Progenitor cell of endocrine pancreas (in vitro differentiated cells): ENCODE measurements around the gene WFDC5. TPM values are rescaled to one million over a fixed set of nuclear protein-coding genes. Genes with fewer than 3 reads are reported as not detected.

Experiments
- DNase-seq: peaks from one replicate; pipeline ENCODE4 v3.0.0; 2021; ENCODE audit warnings: low spot score; ENCODE audit not compliant: unreplicated experiment
- H3K27ac Mint-ChIP-seq: 2 replicates; pipeline ENCODE4 v1.8.0; 2021; ENCODE audit warnings: mild to moderate bottlenecking, moderate library complexity, mixed read lengths
- H3K27me3 Mint-ChIP-seq: 2 replicates; pipeline ENCODE4 v1.8.0; 2021; ENCODE audit warnings: mixed read lengths
- H3K36me3 Mint-ChIP-seq: 2 replicates; pipeline ENCODE4 v1.8.0; 2022; ENCODE audit warnings: mixed read lengths; ENCODE audit not compliant: insufficient read depth
- H3K4me1 Mint-ChIP-seq: 2 replicates; pipeline ENCODE4 v1.8.0; 2021; ENCODE audit warnings: low read depth, mixed read lengths
- H3K4me3 Mint-ChIP-seq: 2 replicates; pipeline ENCODE4 v1.8.0; 2021; ENCODE audit warnings: low read depth, mild to moderate bottlenecking, moderate library complexity, mixed read lengths
- H3K9me3 Mint-ChIP-seq: 2 replicates; pipeline ENCODE4 v1.8.0; 2021; ENCODE audit warnings: low read depth, mixed read lengths
- CTCF ChIP-seq: fragments of 200-600 bp; sonication (generic); IDR thresholded peaks from one replicate; pipeline ENCODE4 v1.5.0; 2021; ENCODE audit warnings: antibody characterized with exemption, mild to moderate bottlenecking; ENCODE audit not compliant: unreplicated experiment
- total RNA-seq: library from RNA; stranded (reverse); gene quantifications from 2 replicates; pipeline ENCODE4 v1.2.1, GENCODE V29; 2021

Gene WFDC5
- total RNA-seq, 1 donor from 2014 or later, result not detected

- Mint-ChIP-seq H3K4me3 (no peak overlapping the region), H3K27me3 (no peaks in the 10 kb centered on the region), H3K4me1 (no peaks in the 10 kb centered on the region), H3K27ac (no peak overlapping the region), H3K36me3 (peaks cover 23% of the 10 kb centered on the region), H3K9me3 (peaks cover 12% of the 10 kb centered on the region)
- no peak for DNase-seq
- TF ChIP-seq CTCF, result no peak
These were observed 29.1 kb downstream of the WFDC5 start for GRCh38 chr20:45085867-45086266.

GRCh38 chr20:45085289-45085688, 29.7 kb downstream of the WFDC5 start:
- no peak for DNase-seq
- no peak for TF ChIP-seq CTCF
- Mint-ChIP-seq H3K9me3 (peaks cover 12% of the 10 kb centered on the region), H3K36me3 (peaks cover 26% of the 10 kb centered on the region), H3K4me1 (no peaks in the 10 kb centered on the region), H3K27ac (no peak overlapping the region), H3K4me3 (no peak overlapping the region), H3K27me3 (no peaks in the 10 kb centered on the region)

GRCh38 chr20:45083127-45083526, 31.8 kb downstream of the WFDC5 start:
- Mint-ChIP-seq H3K27ac (no peak overlapping the region), H3K36me3 (peaks cover 34% of the 10 kb centered on the region), H3K9me3 (peaks cover 12% of the 10 kb centered on the region), H3K4me3 (no peak overlapping the region), H3K27me3 (no peaks in the 10 kb centered on the region), H3K4me1 (no peaks in the 10 kb centered on the region)
- no peak for DNase-seq
- TF ChIP-seq CTCF, result no peak

- peaks cover 2% of the 10 kb centered on the region for H3K4me1 Mint-ChIP-seq
- DNase-seq, result no peak
- no peaks in the 10 kb centered on the region for H3K27me3 Mint-ChIP-seq
- no peak for TF ChIP-seq CTCF
- H3K4me3 Mint-ChIP-seq, result no peak overlapping the region
- peaks cover 12% of the 10 kb centered on the region for H3K9me3 Mint-ChIP-seq
- no peak overlapping the region for H3K27ac Mint-ChIP-seq
- H3K36me3 Mint-ChIP-seq, result peaks cover 34% of the 10 kb centered on the region
These were observed 32.5 kb downstream of the WFDC5 start for GRCh38 chr20:45082468-45082867.

GRCh38 chr20:45080867-45081624, 33.9 kb downstream of the WFDC5 start:
- Mint-ChIP-seq H3K9me3 (peaks cover 12% of the 10 kb centered on the region), H3K36me3 (peaks cover 40% of the 10 kb centered on the region), H3K4me1 (peaks cover 14% of the 10 kb centered on the region), H3K27ac (no peak overlapping the region), H3K27me3 (no peaks in the 10 kb centered on the region), H3K4me3 (no peak overlapping the region)
- no peak for DNase-seq
- TF ChIP-seq CTCF, result peak; percentile 43
